K562 (cell line): ENCODE measurements around the gene STON2.

ENCODE experiments used
- CTCF ChIP-seq, 3 experiments: IDR thresholded peaks in 2 of 3; conservative IDR thresholded peaks in 1 of 3; 2 replicates each; pipeline ENCODE4 v1.5.1; 2011 to 2012; ENCODE audit warnings: low read length in 3 of 3, mild to moderate bottlenecking in 3 of 3, control low read depth in 2 of 3, improper control_type of control experiment in 1 of 3, inconsistent platforms in 1 of 3, low read depth in 1 of 3, mixed read lengths in 1 of 3, moderate library complexity in 1 of 3; ENCODE audit not compliant: insufficient read depth in 2 of 3
- HEY1 ChIP-seq: fragments of 250-450 bp; sonication (Bioruptor Pico); IDR thresholded peaks from 2 replicates; pipeline ENCODE4 v1.5.0; 2020; ENCODE audit warnings: mild to moderate bottlenecking, moderate library complexity, borderline replicate concordance
- HIVEP1 ChIP-seq: fragments of 250-450 bp; sonication (Bioruptor Pico); IDR thresholded peaks from 2 replicates; pipeline ENCODE4 v1.4.0; 2020; ENCODE audit warnings: mild to moderate bottlenecking
- MAFK ChIP-seq: IDR thresholded peaks from 2 replicates; pipeline ENCODE4 v1.6.1; 2011; ENCODE audit warnings: low read length, improper control_type of control experiment
- NR2F6 ChIP-seq: fragments of 450-650 bp; formaldehyde crosslinking; IDR thresholded peaks from 2 replicates; pipeline ENCODE4 v1.4.0; 2020; ENCODE audit warnings: mild to moderate bottlenecking
- RFX5 ChIP-seq: IDR thresholded peaks from 2 replicates; pipeline ENCODE4 v1.6.1; 2011; ENCODE audit warnings: low read depth, mild to moderate bottlenecking, improper control_type of control experiment, low read length
- SMARCC2 ChIP-seq: fragments of 450-650 bp; IDR thresholded peaks from 2 replicates; pipeline ENCODE4 v1.6.1; 2017; ENCODE audit warnings: antibody characterized with exemption, moderate library complexity, mild to moderate bottlenecking, low read depth
- THRAP3 ChIP-seq: fragments of 450-650 bp; IDR thresholded peaks from 2 replicates; pipeline ENCODE4 v1.6.1; 2016; ENCODE audit warnings: mild to moderate bottlenecking, inconsistent platforms, borderline replicate concordance
- ZBTB40 ChIP-seq, 2 experiments: fragments of 450-650 bp in 1 of 2; sonication (generic) in 1 of 2; formaldehyde crosslinking in 1 of 2; IDR thresholded peaks; 2 replicates each; pipeline versions ENCODE4 v1.7.1 to v1.9.0; 2016 to 2022; ENCODE audit warnings: inconsistent platforms in 1 of 2, mild to moderate bottlenecking in 1 of 2, missing genetic modification reagents in 1 of 2
- ZNF274 ChIP-seq: IDR thresholded peaks from 2 replicates; pipeline ENCODE4 v1.6.1; 2011; ENCODE audit warnings: low read depth, mild to moderate bottlenecking, low read length, moderate library complexity, borderline replicate concordance

- TF ChIP-seq RFX5 (no peak), HEY1 (CRISPR knock-in tag) (no peak), CTCF (IDR thresholded peaks at IDR 0.05 in 2 of 3, conservative IDR thresholded peaks at IDR 0.05 in 1 of 3; ENCODE audit: insufficient read depth in 2 of 3, low read depth in 1 of 3, low read length in 3 of 3) (peak in 2 of 3 experiments; percentile 10 to 15; a peak in 2 of 6 replicates), ZBTB40 (IDR thresholded peaks at IDR 0.05) (no peak), ZBTB40 (CRISPR knock-in tag; IDR thresholded peaks at IDR 0.05) (no peak), THRAP3 (no peak), HIVEP1 (no peak), SMARCC2 (no peak), NR2F6 (CRISPR knock-in tag) (no peak), MAFK (no peak), ZNF274 (no peak)
These were observed 188.3 kb downstream of the STON2 start for GRCh38 chr14:81211844-81212243.
